Fibroblast of lung (primary cell): ENCODE measurements around the gene TMCO1.

ENCODE experiments used
- EZH2 ChIP-seq: IDR thresholded peaks from 2 replicates; pipeline ENCODE4 v1.5.1; 2012; ENCODE audit warnings: low read length, control low read depth, mild to moderate bottlenecking; ENCODE audit errors: missing control alignments
- TF ChIP-seq, protein P1 (sequence below), 2 donors: IDR thresholded peaks in 1 of 2; conservative IDR thresholded peaks in 1 of 2; 1 replicate in 1 of 2; 2 replicates in 1 of 2; pipeline ENCODE4 v1.5.1; 2011 to 2012; ENCODE audit warnings: low read length in 2 of 2, control low read depth in 1 of 2, inconsistent platforms in 1 of 2, low read depth in 1 of 2, mild to moderate bottlenecking in 1 of 2

DNA sequence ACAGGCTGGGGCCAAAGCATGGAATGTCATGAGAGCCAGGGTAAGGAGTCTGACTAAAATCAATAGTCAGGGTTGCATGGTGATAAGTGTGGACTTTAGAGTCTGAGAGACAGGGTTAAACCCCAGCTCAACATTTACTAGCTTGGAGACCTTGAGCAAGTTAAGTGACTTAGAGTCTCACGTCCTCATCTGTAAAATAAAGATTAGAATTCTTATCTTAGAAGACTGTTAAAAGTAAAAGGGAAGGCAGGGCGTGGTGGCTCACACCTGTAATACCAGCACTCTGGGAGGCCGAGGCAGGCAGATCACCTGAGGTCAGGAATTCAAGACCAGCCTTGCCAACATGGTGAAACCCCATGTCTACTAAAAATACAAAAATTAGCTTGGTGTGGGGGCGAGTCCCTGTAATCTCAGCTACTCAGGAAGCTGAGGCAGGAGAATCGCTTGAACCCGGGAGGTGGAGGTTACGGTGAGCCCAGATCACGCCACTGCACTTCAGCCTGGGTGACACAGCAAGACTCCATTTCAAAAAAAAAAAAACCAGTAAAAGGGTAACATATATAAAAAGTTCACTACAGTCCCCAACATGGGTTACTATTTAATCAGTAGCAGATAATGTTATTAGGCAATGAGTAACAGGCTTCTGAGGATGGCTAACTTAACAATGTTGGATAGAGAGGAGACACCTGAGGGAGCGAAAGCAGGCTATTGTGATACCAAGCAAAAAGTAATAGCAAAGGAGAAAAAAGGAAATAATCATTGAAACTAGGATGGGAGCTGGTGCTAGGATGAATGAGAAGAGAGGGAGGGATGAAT lies 20.8 kb downstream of the TMCO1 start:
- TF ChIP-seq, protein P1, sequence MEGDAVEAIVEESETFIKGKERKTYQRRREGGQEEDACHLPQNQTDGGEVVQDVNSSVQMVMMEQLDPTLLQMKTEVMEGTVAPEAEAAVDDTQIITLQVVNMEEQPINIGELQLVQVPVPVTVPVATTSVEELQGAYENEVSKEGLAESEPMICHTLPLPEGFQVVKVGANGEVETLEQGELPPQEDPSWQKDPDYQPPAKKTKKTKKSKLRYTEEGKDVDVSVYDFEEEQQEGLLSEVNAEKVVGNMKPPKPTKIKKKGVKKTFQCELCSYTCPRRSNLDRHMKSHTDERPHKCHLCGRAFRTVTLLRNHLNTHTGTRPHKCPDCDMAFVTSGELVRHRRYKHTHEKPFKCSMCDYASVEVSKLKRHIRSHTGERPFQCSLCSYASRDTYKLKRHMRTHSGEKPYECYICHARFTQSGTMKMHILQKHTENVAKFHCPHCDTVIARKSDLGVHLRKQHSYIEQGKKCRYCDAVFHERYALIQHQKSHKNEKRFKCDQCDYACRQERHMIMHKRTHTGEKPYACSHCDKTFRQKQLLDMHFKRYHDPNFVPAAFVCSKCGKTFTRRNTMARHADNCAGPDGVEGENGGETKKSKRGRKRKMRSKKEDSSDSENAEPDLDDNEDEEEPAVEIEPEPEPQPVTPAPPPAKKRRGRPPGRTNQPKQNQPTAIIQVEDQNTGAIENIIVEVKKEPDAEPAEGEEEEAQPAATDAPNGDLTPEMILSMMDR (conservative IDR thresholded peaks at IDR 0.05 in 1 of 2, IDR thresholded peaks at IDR 0.05 in 1 of 2; ENCODE audit: low read depth in 1 of 2, low read length in 2 of 2): no peak
- no peak for TF ChIP-seq EZH2
